GM19455 (cell line): ENCODE data around the gene NFIX.

Source experiments
- ATAC-seq: cut with Tn5 transposase; IDR thresholded peaks from one replicate; pipeline ENCODE4 v1.9.1; 2021; ENCODE audit not compliant: unreplicated experiment

NFIX gene

GRCh38 chr19:13101590-13102415 lies 106.5 kb downstream of the NFIX start:
- no peak for ATAC-seq

GRCh38 chr19:13102416-13102665 lies 107.1 kb downstream of the NFIX start:
- ATAC-seq = no peak

GRCh38 chr19:13102666-13103580 lies 107.6 kb downstream of the NFIX start, which contains the start of gene LYL1:
LYL1 (minus strand) TSS chr19:13102858; CDS start chr19:13101171, 1,687 bp downstream.
- ATAC-seq = no peak

- ATAC-seq = no peak
Observed at GRCh38 chr19:13103581-13104359, 108.5 kb downstream of the NFIX start.

GRCh38 chr19:13104360-13104847 lies 109.1 kb downstream of the NFIX start:
- ATAC-seq = peak; percentile 34

GRCh38 chr19:13104848-13105711 lies 109.8 kb downstream of the NFIX start:
- peak; percentile 11 for ATAC-seq

GRCh38 chr19:13109361-13110098 lies 114.3 kb downstream of the NFIX start:
- ATAC-seq = no peak

- no peak for ATAC-seq
Observed at GRCh38 chr19:13110099-13110610, 114.9 kb downstream of the NFIX start.

- ATAC-seq = no peak
Observed at GRCh38 chr19:13112555-13112954, 117.3 kb downstream of the NFIX start.

- no peak for ATAC-seq
Observed at GRCh38 chr19:13115936-13116281, 120.6 kb downstream of the NFIX start.

GRCh38 chr19:13116282-13117175 lies 121.3 kb downstream of the NFIX start, which contains the start of gene TRMT1:
TRMT1 (minus strand) TSS chr19:13116740; CDS start chr19:13116399, 341 bp downstream.
- peak; percentile 53 for ATAC-seq

GRCh38 chr19:13117176-13117771 lies 122.0 kb downstream of the NFIX start:
- ATAC-seq = no peak

GRCh38 chr19:13117772-13118423 lies 122.6 kb downstream of the NFIX start, which contains the start of gene NACC1:
NACC1 (plus strand) TSS chr19:13118264; CDS start chr19:13135208, 16,944 bp downstream.
- no peak for ATAC-seq

GRCh38 chr19:13118424-13119193 lies 123.3 kb downstream of the NFIX start:
- ATAC-seq = no peak

- ATAC-seq = no peak
Observed at GRCh38 chr19:13119627-13120026, 124.4 kb downstream of the NFIX start.

- no peak for ATAC-seq
Observed at GRCh38 chr19:13120031-13120430, 124.8 kb downstream of the NFIX start.
